ENCODE data around the gene PUS1. TPM values are rescaled to one million over a fixed set of nuclear protein-coding genes. Genes with fewer than 3 reads are reported as not detected.

Gene PUS1
- total RNA-seq, 1 experiment from 2014 or later = 117 TPM

DNA sequence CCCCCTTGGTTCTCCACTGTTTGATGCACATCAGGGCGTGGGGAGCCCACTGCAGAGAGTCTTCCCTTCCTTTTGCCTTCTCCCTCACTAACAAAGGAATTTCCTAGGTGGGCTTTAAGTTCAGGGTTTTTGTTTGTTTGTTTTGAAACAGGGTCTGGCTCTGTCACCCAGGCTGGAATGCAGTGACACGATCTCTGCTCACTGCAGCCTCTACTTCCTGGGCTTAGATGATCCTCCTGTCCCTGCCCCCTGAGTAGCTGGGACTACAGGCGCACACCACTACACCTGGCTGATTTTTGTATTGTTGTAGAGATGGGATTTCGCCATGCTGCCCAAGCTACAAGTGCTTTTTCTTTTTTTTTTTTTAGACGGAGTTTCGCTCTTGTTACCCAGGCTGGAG, 54.5 kb downstream of the PUS1 start:
- WGBS (ENCODE audit: extremely low coverage, insufficient read length, low lambda C conversion rate) = no CpG with 5 or more reads among the region's 6 CpGs
- H2AK5ac ChIP-seq (ENCODE audit: insufficient read length, low read length) = no peak overlapping the region
- H3K9ac ChIP-seq (ENCODE audit: extremely low read depth, insufficient read length, low read length) = no peak overlapping the region
- H2BK15ac ChIP-seq (ENCODE audit: low read depth, low read length) = no peak overlapping the region
- no peaks in the 10 kb centered on the region for H3K9me3 Mint-ChIP-seq
- no peak overlapping the region for H2BK5ac ChIP-seq (ENCODE audit: insufficient read length, low read length)
- no peaks in the 10 kb centered on the region for H3K79me2 ChIP-seq (ENCODE audit: insufficient read depth, low read length)
- H3K14ac ChIP-seq (ENCODE audit: insufficient read depth, low read length) = no peak overlapping the region
- H3K23ac ChIP-seq (ENCODE audit: insufficient read length, low read depth, low read length) = no peak overlapping the region
- H3K23me2 ChIP-seq (ENCODE audit: insufficient read length, low read depth, low read length, poor library complexity, severe bottlenecking) = no peaks in the 10 kb centered on the region
- H2BK120ac ChIP-seq (ENCODE audit: low read depth, low read length, poor library complexity, severe bottlenecking) = no peak overlapping the region
- peak overlapping the region in 1 of 3 experiments; percentile 97; a peak in 3 of 7 replicates for H3K27ac Mint-ChIP-seq
- peaks cover 20 to 22% of the 10 kb centered on the region in 2 experiments for H3K4me1 Mint-ChIP-seq
- no peaks in the 10 kb centered on the region for H3K27me3 Mint-ChIP-seq (ENCODE audit: low read depth)
- no peaks in the 10 kb centered on the region for H4K20me1 ChIP-seq (ENCODE audit: control insufficient read depth, insufficient read depth, insufficient read length)
- H4K5ac ChIP-seq (ENCODE audit: insufficient read length, low read depth, low read length) = no peak overlapping the region
- H3K4me2 ChIP-seq (ENCODE audit: insufficient read depth, insufficient read length, low read length) = no peak overlapping the region
- H2AFZ ChIP-seq (ENCODE audit: low read length) = no peak overlapping the region
- H2BK20ac ChIP-seq (ENCODE audit: low read depth, low read length, poor library complexity, severe bottlenecking) = no peak overlapping the region
- no peaks in the 10 kb centered on the region for H3K27me3 ChIP-seq (ENCODE audit: insufficient read depth, low read length)
- H3K4ac ChIP-seq (ENCODE audit: low read depth, low read length) = no peak overlapping the region
- H3K27ac ChIP-seq (ENCODE audit: insufficient read length, low read depth, low read length) = no peak overlapping the region
- TF ChIP-seq, protein P1, sequence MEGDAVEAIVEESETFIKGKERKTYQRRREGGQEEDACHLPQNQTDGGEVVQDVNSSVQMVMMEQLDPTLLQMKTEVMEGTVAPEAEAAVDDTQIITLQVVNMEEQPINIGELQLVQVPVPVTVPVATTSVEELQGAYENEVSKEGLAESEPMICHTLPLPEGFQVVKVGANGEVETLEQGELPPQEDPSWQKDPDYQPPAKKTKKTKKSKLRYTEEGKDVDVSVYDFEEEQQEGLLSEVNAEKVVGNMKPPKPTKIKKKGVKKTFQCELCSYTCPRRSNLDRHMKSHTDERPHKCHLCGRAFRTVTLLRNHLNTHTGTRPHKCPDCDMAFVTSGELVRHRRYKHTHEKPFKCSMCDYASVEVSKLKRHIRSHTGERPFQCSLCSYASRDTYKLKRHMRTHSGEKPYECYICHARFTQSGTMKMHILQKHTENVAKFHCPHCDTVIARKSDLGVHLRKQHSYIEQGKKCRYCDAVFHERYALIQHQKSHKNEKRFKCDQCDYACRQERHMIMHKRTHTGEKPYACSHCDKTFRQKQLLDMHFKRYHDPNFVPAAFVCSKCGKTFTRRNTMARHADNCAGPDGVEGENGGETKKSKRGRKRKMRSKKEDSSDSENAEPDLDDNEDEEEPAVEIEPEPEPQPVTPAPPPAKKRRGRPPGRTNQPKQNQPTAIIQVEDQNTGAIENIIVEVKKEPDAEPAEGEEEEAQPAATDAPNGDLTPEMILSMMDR (conservative IDR thresholded peaks at IDR 0.05) = no peak
- H4K8ac ChIP-seq (replicated peaks; ENCODE audit: insufficient read length, low read depth, low read length) = no peak overlapping the region
- H2BK12ac ChIP-seq (ENCODE audit: insufficient read length, low read depth, low read length) = no peak overlapping the region
- peaks cover under 1% of the 10 kb centered on the region for H3K79me1 ChIP-seq (ENCODE audit: insufficient read depth, low read depth, low read length, poor library complexity, severe bottlenecking)
- H3T11ph ChIP-seq (ENCODE audit: low read length) = no peak overlapping the region
- H3K36me3 Mint-ChIP-seq (ENCODE audit: insufficient read depth in 1 of 3, low read depth in 3 of 3) = peaks cover 25 to 80% (median 54%) of the 10 kb centered on the region in 3 experiments
- no peak overlapping the region for H3K18ac ChIP-seq (ENCODE audit: insufficient read length, low read depth, low read length)
- DNase-seq = no peak
- no peak overlapping the region for H3K56ac ChIP-seq (ENCODE audit: insufficient read length, low read depth, low read length)
- no peaks in the 10 kb centered on the region for H3K4me1 ChIP-seq (ENCODE audit: insufficient read depth, low read length)
- H3K4me3 Mint-ChIP-seq = no peak overlapping the region
- H4K91ac ChIP-seq (ENCODE audit: insufficient read length, low read depth, low read length) = no peak overlapping the region
- no peaks in the 10 kb centered on the region for H3K9me3 ChIP-seq (ENCODE audit: control insufficient read depth, low read depth, low read length)

All from H9 (cell line).